Breast epithelium (tissue), 4 donors: ENCODE data around the gene NATD1. TPM values are rescaled to one million over a fixed set of nuclear protein-coding genes. Genes with fewer than 3 reads are reported as not detected.
A peak's percentile ranks its signal among the peaks of the same experiment; 100 is the strongest.

ENCODE experiments used
- DNase-seq, 2 donors: peaks; one replicate each; pipeline ENCODE4 v3.0.0-alpha.2; 2019; ENCODE audit warnings: low spot score in 2 of 2
- H3K27ac ChIP-seq, 2 donors: fragments of 200-600 bp; sonication (generic) in 1 of 2; one replicate each; pipeline ENCODE4 v1.5.1; 2016 to 2019; ENCODE audit warnings: mild to moderate bottlenecking in 1 of 2
- H3K27me3 ChIP-seq, 2 donors: fragments of 200-600 bp; sonication (generic) in 1 of 2; one replicate each; pipeline versions ENCODE4 v1.5.1 to v1.6.0; 2017 to 2019; ENCODE audit warnings: control low read depth in 1 of 2, mild to moderate bottlenecking in 1 of 2
- H3K36me3 ChIP-seq: fragments of 200-600 bp; one replicate; pipeline ENCODE4 v1.5.1; 2019
- H3K4me1 ChIP-seq, 2 donors: fragments of 200-600 bp; sonication (generic); one replicate each; pipeline ENCODE4 v1.5.1; 2016 to 2019; ENCODE audit warnings: control low read depth in 1 of 2
- H3K4me3 ChIP-seq, 3 donors: fragments of 200-600 bp; sonication (generic); 1 replicate in 2 of 3; 2 replicates in 1 of 3; pipeline ENCODE4 v1.5.1; 2016 to 2019; ENCODE audit warnings: mild to moderate bottlenecking in 3 of 3, moderate library complexity in 2 of 3
- H3K9me3 ChIP-seq, 2 donors: fragments of 200-600 bp; sonication (generic) in 1 of 2; one replicate each; pipeline ENCODE4 v1.5.1; 2016 to 2019; ENCODE audit warnings: control low read depth in 1 of 2
- CTCF ChIP-seq, 3 donors: fragments of 450-650 bp; IDR thresholded peaks; one replicate each; pipeline ENCODE4 v1.5.1; 2016 to 2017; ENCODE audit warnings: antibody characterized with exemption in 3 of 3, mild to moderate bottlenecking in 3 of 3, moderate library complexity in 3 of 3
- POLR2A ChIP-seq: fragments of 450-650 bp; IDR thresholded peaks from one replicate; pipeline ENCODE4 v1.6.1; 2016; ENCODE audit warnings: antibody characterized with exemption, mild to moderate bottlenecking, moderate library complexity
- POLR2AphosphoS5 ChIP-seq, 3 donors: sonication (generic); formaldehyde crosslinking; IDR thresholded peaks; one replicate each; pipeline ENCODE4 v1.6.1; 2017; ENCODE audit warnings: antibody characterized with exemption in 3 of 3
- intact Hi-C: fragments of 100-400 bp; cut with DNase I; formaldehyde crosslinking; loops from one replicate; pipeline ENCODE4 v1.15.1; 2023; ENCODE audit warnings: low total_unique reads
- total RNA-seq, 3 donors: library from RNA; depleted of rRNA; stranded (reverse); fragments of >200 nt; gene quantifications; one replicate each; pipeline ENCODE4 v1.1.0, GENCODE V29; 2016

Gene NATD1
- total RNA-seq, 3 donors from 2014 or later: 8.2 to 11.8 (median 8.6) TPM

GRCh38 chr17:21291862-21292261, 38.7 kb upstream of the NATD1 start:
- no peak overlapping the region for H3K4me3 ChIP-seq
- H3K27me3 ChIP-seq: no peaks in the 10 kb centered on the region
- no peaks in the 10 kb centered on the region for H3K9me3 ChIP-seq
- no peak overlapping the region for H3K27ac ChIP-seq
- DNase-seq: no peak
- H3K4me1 ChIP-seq: peaks cover 12 to 31% of the 10 kb centered on the region in 2 donors
- intact Hi-C loops: no loop called here
- TF ChIP-seq CTCF (IDR thresholded peaks at IDR 0.05) (no peak), POLR2AphosphoS5 (IDR thresholded peaks at IDR 0.05) (no peak), POLR2A (no peak)
- H3K36me3 ChIP-seq: no peaks in the 10 kb centered on the region

GRCh38 chr17:21291357-21291756, 38.1 kb upstream of the NATD1 start:
- Histone ChIP-seq H3K4me3 (no peak overlapping the region), H3K9me3 (no peaks in the 10 kb centered on the region), H3K27ac (no peak overlapping the region), H3K36me3 (no peaks in the 10 kb centered on the region), H3K4me1 (peaks cover 12 to 34% of the 10 kb centered on the region in 2 donors), H3K27me3 (no peaks in the 10 kb centered on the region)
- intact Hi-C loops: no loop called here
- no peak for DNase-seq
- no peak for TF ChIP-seq POLR2AphosphoS5 (IDR thresholded peaks at IDR 0.05)
- no peak for TF ChIP-seq POLR2A
- TF ChIP-seq CTCF (IDR thresholded peaks at IDR 0.05): no peak

- Histone ChIP-seq H3K9me3 (no peaks in the 10 kb centered on the region), H3K4me1 (peaks cover 12 to 29% of the 10 kb centered on the region in 2 donors), H3K27me3 (no peaks in the 10 kb centered on the region), H3K36me3 (no peaks in the 10 kb centered on the region), H3K4me3 (no peak overlapping the region), H3K27ac (peak overlapping the region; percentile 96)
- TF ChIP-seq POLR2A: no peak
- no peak for TF ChIP-seq POLR2AphosphoS5 (IDR thresholded peaks at IDR 0.05)
- no peak for TF ChIP-seq CTCF (IDR thresholded peaks at IDR 0.05)
- intact Hi-C loops: no loop called here
- DNase-seq: no peak
These were observed 36.8 kb upstream of the NATD1 start for GRCh38 chr17:21289902-21290571.

GRCh38 chr17:21289175-21289901, 36.1 kb upstream of the NATD1 start:
- DNase-seq: no peak
- H3K36me3 ChIP-seq: no peaks in the 10 kb centered on the region
- TF ChIP-seq CTCF (IDR thresholded peaks at IDR 0.05) (no peak), POLR2A (no peak), POLR2AphosphoS5 (IDR thresholded peaks at IDR 0.05) (no peak)
- intact Hi-C loops: no loop called here
- H3K9me3 ChIP-seq: no peaks in the 10 kb centered on the region
- peak overlapping the region; percentile 96 for H3K27ac ChIP-seq
- no peaks in the 10 kb centered on the region for H3K27me3 ChIP-seq
- peaks cover 12 to 29% of the 10 kb centered on the region in 2 donors for H3K4me1 ChIP-seq
- no peak overlapping the region for H3K4me3 ChIP-seq

- TF ChIP-seq POLR2AphosphoS5 (IDR thresholded peaks at IDR 0.05): no peak
- Histone ChIP-seq H3K4me1 (peaks cover 12 to 29% of the 10 kb centered on the region in 2 donors), H3K27me3 (no peaks in the 10 kb centered on the region), H3K9me3 (no peaks in the 10 kb centered on the region), H3K4me3 (peak overlapping the region; percentile 67 to 90 (median 86)), H3K36me3 (no peaks in the 10 kb centered on the region), H3K27ac (peak overlapping the region; percentile 96)
- intact Hi-C loops: no loop called here
- no peak for DNase-seq
These were observed 35.4 kb upstream of the NATD1 start for GRCh38 chr17:21288571-21289017.
